K562 (cell line): ENCODE measurements around the gene SLC19A1. TPM values are rescaled to one million over a fixed set of nuclear protein-coding genes. Genes with fewer than 3 reads are reported as not detected.

ENCODE experiments used
- ATAC-seq: fragments of 200-7000 bp; cut with Tn5 transposase; 3 replicates; pipeline ENCODE4 v1.9.1; 2020; ENCODE audit warnings: moderate library complexity
- BruUV-seq: library from RNA; stranded (reverse); fragments of 400-500 nt; replicated peaks from 2 replicates; lab custom pipeline; 2021; lab: Mats Ljungman, UMichigan
- CTCF ChIA-PET: fragments of 300-600 bp; formaldehyde crosslinking; extraction: SDS; loops from one replicate; lab custom pipeline; 2021; ENCODE audit warnings: low intra/inter-chr PET ratio; lab: Yijun Ruan, JAX
- POLR2A ChIA-PET: fragments of 300-600, 350-650 bp; sonication (Branson Sonifier 250); formaldehyde crosslinking; extraction: SDS; loops from one replicate; lab custom pipeline; 2021; ENCODE audit warnings: antibody characterized with exemption, inconsistent platforms; lab: Yijun Ruan, JAX
- DNase-seq, 4 experiments: peaks; one replicate each; pipeline versions ENCODE4 v3.0.0 to v3.0.0-alpha.2; 2011 to 2018; ENCODE audit warnings: low spot score in 3 of 4, mixed read lengths in 3 of 4; ENCODE audit errors: extremely low read depth in 1 of 4
- FAIRE-seq: peaks from 2 replicates; lab custom pipeline; 2011; peaks lifted over from hg19 to GRCh38; lab: Jason Lieb, UNC
- H2AFZ ChIP-seq: 2 replicates; pipeline ENCODE4 v1.6.0; 2011; ENCODE audit warnings: low read depth, low read length, control low read depth, inconsistent platforms
- H3K27ac ChIP-seq: fragments of 200-600 bp; 3 replicates; pipeline ENCODE4 v1.8.0; 2011; ENCODE audit warnings: low read depth, mild to moderate bottlenecking, control low read depth, inconsistent platforms, low read length, moderate library complexity, mixed read lengths; ENCODE audit errors: extremely low read depth
- H3K27me3 ChIP-seq, 2 experiments: fragments of 300-600 bp in 1 of 2; 2 replicates in 1 of 2; 3 replicates in 1 of 2; pipeline versions ENCODE4 v1.6.0 to v1.8.0; 2011; ENCODE audit warnings: inconsistent platforms in 2 of 2, low read length in 2 of 2, mild to moderate bottlenecking in 1 of 2, mixed read lengths in 1 of 2, moderate library complexity in 1 of 2; ENCODE audit not compliant: control insufficient read depth in 2 of 2, insufficient read depth in 2 of 2
- H3K36me3 ChIP-seq: fragments of 300-600 bp; 3 replicates; pipeline ENCODE4 v1.8.0; 2011; ENCODE audit warnings: mild to moderate bottlenecking, low read length, inconsistent platforms; ENCODE audit not compliant: control insufficient read depth, insufficient read depth
- H3K4me1 ChIP-seq, 2 experiments: fragments of 200-600 bp in 1 of 2; replicated peaks in 1 of 2; 2 replicates in 1 of 2; 3 replicates in 1 of 2; pipeline versions ENCODE4 v1.5.1 to v1.8.0; 2011; ENCODE audit warnings: inconsistent platforms in 2 of 2, low read length in 2 of 2, mild to moderate bottlenecking in 1 of 2, mixed read lengths in 1 of 2, moderate library complexity in 1 of 2; ENCODE audit not compliant: control insufficient read depth in 2 of 2, insufficient read depth in 2 of 2
- H3K4me2 ChIP-seq: 2 replicates; pipeline ENCODE4 v1.6.1; 2011; ENCODE audit warnings: low read length, control low read depth, inconsistent platforms, mixed read lengths; ENCODE audit not compliant: insufficient read depth
- H3K4me3 ChIP-seq: fragments of 200-600 bp; sonication (generic), shearing (Covaris generic); 2 replicates; pipeline ENCODE4 v1.5.1; 2016; ENCODE audit warnings: control low read depth, inconsistent platforms
- H3K79me2 ChIP-seq: fragments of 200-600 bp; 3 replicates; pipeline ENCODE4 v1.8.0; 2011; ENCODE audit warnings: low read length, inconsistent platforms; ENCODE audit not compliant: control insufficient read depth, insufficient read depth
- H3K9ac ChIP-seq, 2 experiments: 2 replicates each; pipeline versions ENCODE4 v1.6.0 to v1.6.1; 2011; ENCODE audit warnings: low read depth in 2 of 2, low read length in 2 of 2, control low read depth in 1 of 2, inconsistent platforms in 1 of 2, mild to moderate bottlenecking in 1 of 2, mixed read lengths in 1 of 2; ENCODE audit not compliant: insufficient read depth in 1 of 2
- H3K9me1 ChIP-seq: one replicate; pipeline ENCODE4 v1.6.0; 2011; ENCODE audit warnings: inconsistent platforms, mild to moderate bottlenecking, low read length, moderate library complexity; ENCODE audit not compliant: control insufficient read depth, insufficient read depth
- H3K9me3 ChIP-seq: replicated peaks from 2 replicates; pipeline ENCODE4 v1.5.1; 2011; ENCODE audit warnings: low read depth, low read length, inconsistent platforms; ENCODE audit not compliant: control insufficient read depth, insufficient read depth
- H4K20me1 ChIP-seq: replicated peaks from 2 replicates; pipeline ENCODE4 v1.6.1; 2011; ENCODE audit warnings: low read length, inconsistent platforms, mixed read lengths; ENCODE audit not compliant: control insufficient read depth, insufficient read depth
- POLR2G ChIP-seq: fragments of 200-400 bp; formaldehyde crosslinking; IDR thresholded peaks from 2 replicates; pipeline ENCODE4 v1.6.1; 2017; ENCODE audit warnings: low read depth, mild to moderate bottlenecking, antibody characterized with exemption, low read length, moderate library complexity
- SMC3 ChIP-seq: conservative IDR thresholded peaks from 2 replicates; pipeline ENCODE4 v1.6.1; 2011; ENCODE audit warnings: low read depth, low read length, improper control_type of control experiment; ENCODE audit not compliant: insufficient read depth
- WGBS: fragments of 100-300 bp; shearing (Covaris generic); methylation state at CpG from one replicate; pipeline ENCODE4 v1.1.6; 2016; ENCODE audit warnings: low coverage, mixed read lengths; ENCODE audit not compliant: insufficient coverage; ENCODE audit errors: missing lambda C conversion rate; 5-methylcytosine and 5-hydroxymethylcytosine counted together
- in situ Hi-C: fragments of 300-500 bp; cut with MboI; formaldehyde crosslinking; loops from 4 replicates; pipeline ENCODE4 v1.15.0; 2018; ENCODE audit warnings: inconsistent platforms, mixed read lengths
- intact Hi-C: fragments of 100-400 bp; cut with micrococcal nuclease; formaldehyde crosslinking; loops from 2 replicates; pipeline ENCODE4 v1.14.2; 2022
- polyA plus RNA-seq, 8 experiments: library from polyadenylated mRNA; depleted of rRNA in 4 of 8; stranded (reverse) in 5 of 8; unstranded in 3 of 8; fragments of >200 nt; fragmentation: Nextera tagmentation in 2 of 8; fragmentation: Illumina TruSeq in 1 of 8; extraction: Ambion mirVana in 2 of 8; extraction: Trizol in 1 of 8; gene quantifications; 2 replicates each; pipeline versions ENCODE4 v1.2.1 to v1.2.3, GENCODE V29; 2011 to 2014; ENCODE audit warnings: inconsistent platforms in 1 of 8, missing spikeins in 1 of 8
- total RNA-seq, 7 experiments: library from RNA; depleted of rRNA in 6 of 7; stranded (reverse); fragments of >200 nt in 6 of 7; fragmentation: Illumina TruSeq in 2 of 7; extraction: Trizol in 2 of 7; gene quantifications; 2 replicates each; pipeline versions ENCODE4 v1.2.1 to v1.2.3, GENCODE V29; 2011 to 2021; ENCODE audit warnings: low replicate concordance in 1 of 7

Gene SLC19A1
- total and polyA plus RNA-seq, 9 of the 15 experiments (the other 6 are each of a cell fraction or from before 2014, with no cell fraction given) = 0.65 to 88.7 (median 12.0) TPM

DNA sequence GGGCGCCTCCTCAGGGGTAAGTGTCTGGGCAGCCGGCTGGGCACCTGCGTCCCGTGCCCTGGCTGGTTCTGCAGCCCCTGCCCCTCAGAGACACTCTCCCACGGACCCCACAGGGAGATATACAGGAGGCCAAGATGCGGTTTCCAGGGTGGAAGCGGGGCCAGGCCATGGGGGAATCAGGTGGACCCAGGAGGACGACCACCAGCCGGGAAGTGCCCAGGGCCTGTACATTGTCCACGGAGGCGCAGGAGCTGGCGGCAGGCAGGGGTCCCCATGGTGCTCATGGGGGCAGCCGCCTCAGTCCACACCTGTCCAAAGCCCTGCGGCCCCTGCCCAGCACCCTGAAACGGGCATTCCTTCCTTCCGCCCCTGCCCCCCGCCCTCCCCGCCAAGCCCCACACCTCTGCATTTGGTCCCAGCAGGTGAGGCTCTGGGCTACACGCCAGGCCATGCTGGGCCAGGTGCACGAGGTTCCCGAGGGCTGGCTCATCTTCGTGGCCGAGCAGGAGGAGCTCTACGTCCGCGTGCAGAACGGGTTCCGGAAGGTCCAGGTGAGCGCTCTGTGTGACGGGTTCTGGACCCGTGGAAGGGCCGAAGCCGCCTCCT is 36.7 kb downstream of the SLC19A1 start:
- no peak overlapping the region for H3K27ac ChIP-seq
- peaks cover 24% of the 10 kb centered on the region for H4K20me1 ChIP-seq
- CTCF ChIA-PET = no interaction called here
- no peaks in the 10 kb centered on the region for H3K9me1 ChIP-seq
- WGBS = 64% methylated on average over 18 of the region's 33 CpGs
- intact Hi-C loops = no loop called here
- H3K9ac ChIP-seq = peak overlapping the region in 1 of 2 experiments; percentile 58; a peak in 1 of 4 replicates
- H2AFZ ChIP-seq = no peak overlapping the region
- POLR2A ChIA-PET = interaction anchor here (0.6 kb wide), 1 partner anchor 9 kb away, joined by 3 read pairs; no protein-coding TSS in a partner anchor
- ATAC-seq (no peak), DNase-seq (no peak), FAIRE-seq (no peak)
- H3K4me1 ChIP-seq = peaks cover 6 to 70% of the 10 kb centered on the region in 2 experiments; a peak in 4 of 5 replicates
- H3K79me2 ChIP-seq = no peaks in the 10 kb centered on the region
- no peak overlapping the region for H3K4me2 ChIP-seq
- no peak overlapping the region for H3K4me3 ChIP-seq
- BruUV-seq = no TSS peak
- in situ Hi-C loops = no loop called here
- no peaks in the 10 kb centered on the region for H3K27me3 ChIP-seq
- no peaks in the 10 kb centered on the region for H3K36me3 ChIP-seq
- TF ChIP-seq SMC3 (no peak), POLR2G (peak; percentile 53; the same call in 1 of the 2 replicates)
- H3K9me3 ChIP-seq = no peaks in the 10 kb centered on the region
